ENCODE results near the gene CPXCR1.
"Not testable (repeated sequence)": the region's sequence is repeated elsewhere in the genome, so short reads cannot be mapped to it uniquely, and the experiment has no call there.

CPXCR1 gene

DNA sequence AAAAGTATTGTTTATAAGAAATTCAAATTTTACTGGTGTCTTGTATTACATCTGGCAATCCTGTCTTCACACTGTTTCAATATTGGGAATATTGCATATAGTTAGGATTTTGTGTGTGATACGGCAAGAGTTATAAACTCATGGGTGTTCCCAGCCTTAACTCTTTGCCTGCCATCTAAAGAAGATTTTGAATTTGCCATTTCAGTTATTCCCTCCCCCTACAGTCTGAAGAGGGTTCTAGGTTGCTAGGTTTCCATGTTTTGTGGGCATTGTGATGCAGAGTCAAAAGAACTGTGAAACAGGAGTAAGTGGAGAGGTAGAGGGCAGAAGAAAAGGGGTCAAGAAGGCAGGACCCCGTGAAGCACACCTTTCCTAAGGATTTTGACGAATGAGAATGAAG lies at the start of gene CPXCR1:
CPXCR1 (plus strand) TSS at position 301 of the 400 bp plus-strand sequence. CDS start 6,190 bp downstream, outside the sequence.
- no peak for DNase-seq

DNA sequence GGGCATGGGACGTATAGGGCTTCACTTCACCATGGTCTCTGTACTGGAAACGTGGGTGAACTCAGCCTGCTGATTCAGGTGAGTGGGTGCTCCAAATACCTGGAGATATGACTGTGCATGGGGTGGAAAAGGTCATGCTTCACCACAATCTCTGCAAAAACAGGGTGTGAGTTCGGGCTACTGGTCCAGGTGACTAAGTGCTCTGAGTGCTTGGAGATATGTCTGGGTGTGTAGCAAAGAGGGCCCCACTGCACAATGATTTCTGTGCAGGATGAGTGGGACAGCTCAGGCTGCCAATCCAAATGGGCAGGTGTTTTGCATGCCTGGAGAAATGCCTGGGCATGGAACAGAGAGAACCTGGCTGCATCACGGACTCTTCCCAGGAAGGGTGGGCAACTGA lies 11.2 kb upstream of the CPXCR1 start:
- DNase-seq: no peak

DNA sequence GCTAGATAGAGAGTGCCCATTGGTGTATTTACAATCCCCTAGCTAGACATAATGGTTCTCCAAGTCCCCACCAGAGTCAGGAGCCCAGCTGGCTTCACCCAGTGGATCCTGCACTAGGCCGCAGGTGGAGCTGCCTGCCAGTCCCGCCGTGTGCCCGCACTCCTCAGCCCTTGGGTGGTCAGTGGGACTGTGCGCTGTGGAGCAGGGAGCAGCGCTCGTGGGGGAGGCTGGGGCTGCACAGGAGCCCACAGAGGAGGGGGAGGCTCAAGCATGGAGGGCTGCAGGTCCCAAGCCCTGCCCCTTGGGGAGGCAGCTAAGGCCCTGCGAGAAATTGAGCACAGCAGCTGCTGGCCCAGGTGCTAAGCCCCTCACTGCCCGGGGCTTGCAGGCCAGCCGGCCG lies 810 bp upstream of the CPXCR1 start:
- DNase-seq: not testable (repeated sequence)

DNA sequence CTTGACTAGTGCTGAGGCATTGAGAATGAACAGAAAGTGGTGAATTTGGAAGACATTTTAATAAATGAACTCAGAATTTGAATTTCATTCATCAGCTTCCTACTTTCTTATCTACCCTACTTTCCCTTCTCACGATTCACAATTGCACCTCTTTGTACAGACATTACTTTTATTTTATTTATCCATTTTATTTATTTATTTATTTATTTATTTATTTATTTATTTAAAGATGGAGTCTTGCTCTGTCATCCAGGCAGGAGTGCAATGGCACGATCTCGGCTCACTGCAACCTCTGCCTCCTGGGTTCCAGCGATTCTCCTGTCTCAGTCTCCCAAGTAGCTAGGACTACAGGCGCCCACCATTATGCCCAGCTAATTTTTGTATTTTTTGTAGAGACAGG lies 5.3 kb downstream of the CPXCR1 start:
- DNase-seq: not testable (repeated sequence)

GRCh38 chrX:88789825-88790224 lies 42.8 kb downstream of the CPXCR1 start:
- DNase-seq: no peak

All from midbrain (tissue), 1 donor.